Measurements from ENCODE around the gene GAB4. TPM values are rescaled to one million over a fixed set of nuclear protein-coding genes. Genes with fewer than 3 reads are reported as not detected.

Gene GAB4
- total RNA-seq, 1 experiment from 2014 or later: not detected

DNA sequence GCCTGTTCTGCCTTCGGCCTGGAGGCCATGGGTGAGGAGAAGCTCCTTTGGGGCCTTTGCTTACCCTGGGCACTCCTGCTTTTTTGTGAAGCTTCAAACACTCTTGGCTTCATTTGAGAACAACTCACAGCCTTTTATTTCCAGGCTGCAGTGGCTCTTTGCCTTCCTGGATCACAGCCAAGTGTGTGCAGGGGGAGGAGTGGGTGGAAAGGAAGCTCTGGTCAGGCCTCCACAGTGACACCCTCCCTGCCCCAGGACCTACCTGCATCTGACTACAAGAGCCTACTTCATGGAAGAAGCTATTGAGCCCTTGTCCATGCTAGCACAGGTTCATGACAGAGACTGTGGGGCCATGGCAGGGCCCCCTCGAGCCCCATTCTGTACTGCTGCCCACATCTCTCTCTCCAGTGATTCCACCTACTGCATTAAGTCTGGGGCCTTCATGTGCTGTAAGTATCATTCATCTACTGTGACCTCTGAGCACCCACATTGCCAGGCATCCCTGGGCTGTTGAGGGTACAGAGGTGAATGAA is 52.3 kb downstream of the GAB4 start:
- no peaks in the 10 kb centered on the region for H3K4me1 ChIP-seq (ENCODE audit: insufficient read depth, low read length)
- no peak overlapping the region for H2BK20ac ChIP-seq (ENCODE audit: low read depth, low read length, poor library complexity, severe bottlenecking)
- TF ChIP-seq, protein P1, sequence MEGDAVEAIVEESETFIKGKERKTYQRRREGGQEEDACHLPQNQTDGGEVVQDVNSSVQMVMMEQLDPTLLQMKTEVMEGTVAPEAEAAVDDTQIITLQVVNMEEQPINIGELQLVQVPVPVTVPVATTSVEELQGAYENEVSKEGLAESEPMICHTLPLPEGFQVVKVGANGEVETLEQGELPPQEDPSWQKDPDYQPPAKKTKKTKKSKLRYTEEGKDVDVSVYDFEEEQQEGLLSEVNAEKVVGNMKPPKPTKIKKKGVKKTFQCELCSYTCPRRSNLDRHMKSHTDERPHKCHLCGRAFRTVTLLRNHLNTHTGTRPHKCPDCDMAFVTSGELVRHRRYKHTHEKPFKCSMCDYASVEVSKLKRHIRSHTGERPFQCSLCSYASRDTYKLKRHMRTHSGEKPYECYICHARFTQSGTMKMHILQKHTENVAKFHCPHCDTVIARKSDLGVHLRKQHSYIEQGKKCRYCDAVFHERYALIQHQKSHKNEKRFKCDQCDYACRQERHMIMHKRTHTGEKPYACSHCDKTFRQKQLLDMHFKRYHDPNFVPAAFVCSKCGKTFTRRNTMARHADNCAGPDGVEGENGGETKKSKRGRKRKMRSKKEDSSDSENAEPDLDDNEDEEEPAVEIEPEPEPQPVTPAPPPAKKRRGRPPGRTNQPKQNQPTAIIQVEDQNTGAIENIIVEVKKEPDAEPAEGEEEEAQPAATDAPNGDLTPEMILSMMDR (conservative IDR thresholded peaks at IDR 0.05): no peak
- no peak overlapping the region for H3K4me2 ChIP-seq (ENCODE audit: insufficient read depth, insufficient read length, low read length)
- Mint-ChIP-seq H3K27me3 (ENCODE audit: low read depth) (peaks cover 12% of the 10 kb centered on the region), H3K27ac (no peak overlapping the region), H3K36me3 (ENCODE audit: insufficient read depth in 1 of 3, low read depth in 3 of 3) (peaks cover 0 to 5% (median 4%) of the 10 kb centered on the region in 3 experiments; a peak in 3 of 7 replicates), H3K4me1 (no peaks in the 10 kb centered on the region), H3K9me3 (peaks cover 88 to 92% of the 10 kb centered on the region in 2 experiments), H3K4me3 (no peak overlapping the region)
- WGBS (ENCODE audit: extremely low coverage, insufficient read length, low lambda C conversion rate): no CpG with 5 or more reads among the region's 2 CpGs
- H2BK5ac ChIP-seq (ENCODE audit: insufficient read length, low read length): no peak overlapping the region
- H2BK12ac ChIP-seq (ENCODE audit: insufficient read length, low read depth, low read length): no peak overlapping the region
- no peak for DNase-seq
- no peak overlapping the region for H4K8ac ChIP-seq (replicated peaks; ENCODE audit: insufficient read length, low read depth, low read length)
- H3K23ac ChIP-seq (ENCODE audit: insufficient read length, low read depth, low read length): no peak overlapping the region
- no peaks in the 10 kb centered on the region for H3K79me2 ChIP-seq (ENCODE audit: insufficient read depth, low read length)
- no peaks in the 10 kb centered on the region for H4K20me1 ChIP-seq (ENCODE audit: control insufficient read depth, insufficient read depth, insufficient read length)
- H4K91ac ChIP-seq (ENCODE audit: insufficient read length, low read depth, low read length): no peak overlapping the region
- no peak overlapping the region for H3K18ac ChIP-seq (ENCODE audit: insufficient read length, low read depth, low read length)
- H2AK5ac ChIP-seq (ENCODE audit: insufficient read length, low read length): no peak overlapping the region
- H3K56ac ChIP-seq (ENCODE audit: insufficient read length, low read depth, low read length): no peak overlapping the region
- no peaks in the 10 kb centered on the region for H3K79me1 ChIP-seq (ENCODE audit: insufficient read depth, low read depth, low read length, poor library complexity, severe bottlenecking)
- H2BK15ac ChIP-seq (ENCODE audit: low read depth, low read length): no peak overlapping the region
- H2AFZ ChIP-seq (ENCODE audit: low read length): no peak overlapping the region
- H4K5ac ChIP-seq (ENCODE audit: insufficient read length, low read depth, low read length): no peak overlapping the region
- H3K27ac ChIP-seq (ENCODE audit: insufficient read length, low read depth, low read length): no peak overlapping the region
- H3T11ph ChIP-seq (ENCODE audit: low read length): no peak overlapping the region
- no peaks in the 10 kb centered on the region for H3K27me3 ChIP-seq (ENCODE audit: insufficient read depth, low read length)
- no peak overlapping the region for H3K14ac ChIP-seq (ENCODE audit: insufficient read depth, low read length)
- H3K4ac ChIP-seq (ENCODE audit: low read depth, low read length): no peak overlapping the region
- no peaks in the 10 kb centered on the region for H3K23me2 ChIP-seq (ENCODE audit: insufficient read length, low read depth, low read length, poor library complexity, severe bottlenecking)
- no peak overlapping the region for H2BK120ac ChIP-seq (ENCODE audit: low read depth, low read length, poor library complexity, severe bottlenecking)
- H3K9ac ChIP-seq (ENCODE audit: extremely low read depth, insufficient read length, low read length): no peak overlapping the region
- no peaks in the 10 kb centered on the region for H3K9me3 ChIP-seq (ENCODE audit: control insufficient read depth, low read depth, low read length)

Data from H9 (cell line).